GM18907 (cell line): ENCODE results near the gene EMC6.

Source experiments
- ATAC-seq: cut with Tn5 transposase; IDR thresholded peaks from one replicate; pipeline ENCODE4 v1.9.1; 2021; ENCODE audit warnings: mild to moderate bottlenecking, moderate library complexity; ENCODE audit not compliant: unreplicated experiment

Gene EMC6

GRCh38 chr17:3655766-3656165 lies 12.8 kb upstream of the EMC6 start:
- ATAC-seq = no peak

- no peak for ATAC-seq
These were observed 12.3 kb upstream of the EMC6 start for GRCh38 chr17:3656353-3656752.

GRCh38 chr17:3656755-3657587 lies 11.6 kb upstream of the EMC6 start:
- ATAC-seq = no peak

GRCh38 chr17:3657588-3657869 lies 11.1 kb upstream of the EMC6 start:
- no peak for ATAC-seq

- ATAC-seq = no peak
These were observed 10.5 kb upstream of the EMC6 start for GRCh38 chr17:3657874-3658783.

GRCh38 chr17:3658784-3659449 lies 9.7 kb upstream of the EMC6 start:
- ATAC-seq = no peak

GRCh38 chr17:3659541-3660111 lies 9.0 kb upstream of the EMC6 start:
- ATAC-seq = no peak

- ATAC-seq = no peak
These were observed 8.2 kb upstream of the EMC6 start for GRCh38 chr17:3660311-3660891.

- ATAC-seq = no peak
These were observed 5.3 kb upstream of the EMC6 start for GRCh38 chr17:3663102-3664011.

- no peak for ATAC-seq
These were observed 2.8 kb upstream of the EMC6 start for GRCh38 chr17:3665834-3666233.

- ATAC-seq = no peak
These were observed 2.1 kb upstream of the EMC6 start for GRCh38 chr17:3666516-3666915.

- peak; percentile 11 for ATAC-seq
These were observed 990 bp upstream of the EMC6 start for GRCh38 chr17:3667366-3668278.

- peak; percentile 10 for ATAC-seq
These were observed 404 bp downstream of the EMC6 start for GRCh38 chr17:3669085-3669347.

GRCh38 chr17:3669548-3669947 lies 936 bp downstream of the EMC6 start:
- ATAC-seq = no peak

- ATAC-seq = no peak
These were observed 4.0 kb downstream of the EMC6 start for GRCh38 chr17:3672571-3672970.

GRCh38 chr17:3675886-3676285 lies 7.3 kb downstream of the EMC6 start:
- ATAC-seq = no peak

- ATAC-seq = no peak
These were observed 9.6 kb downstream of the EMC6 start for GRCh38 chr17:3678095-3678820.

- no peak for ATAC-seq
These were observed 10.4 kb downstream of the EMC6 start for GRCh38 chr17:3678821-3679530.
